ENCODE measurements around the gene LRP10.
"Not testable (repeated sequence)": the region's sequence is repeated elsewhere in the genome, so short reads cannot be mapped to it uniquely, and the experiment has no call there.

LRP10 gene

DNA sequence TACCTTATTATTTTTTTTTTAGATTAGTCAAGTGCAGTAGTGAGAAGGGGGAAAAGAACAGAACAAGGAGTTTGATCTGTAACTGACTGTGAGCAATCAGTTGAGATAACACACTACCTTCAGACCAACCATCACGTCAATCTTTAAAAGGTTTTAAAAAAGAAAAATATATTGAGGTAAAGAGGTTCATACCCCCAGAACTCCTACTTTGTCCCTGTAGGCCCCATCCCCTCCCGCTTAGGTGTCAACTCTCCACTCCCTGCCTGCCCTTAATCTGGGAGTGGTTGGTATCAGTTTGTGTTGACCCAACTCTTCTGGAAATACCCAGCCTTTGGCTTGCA is 19.0 kb upstream of the LRP10 start:
- TF ChIP-seq, protein P1, sequence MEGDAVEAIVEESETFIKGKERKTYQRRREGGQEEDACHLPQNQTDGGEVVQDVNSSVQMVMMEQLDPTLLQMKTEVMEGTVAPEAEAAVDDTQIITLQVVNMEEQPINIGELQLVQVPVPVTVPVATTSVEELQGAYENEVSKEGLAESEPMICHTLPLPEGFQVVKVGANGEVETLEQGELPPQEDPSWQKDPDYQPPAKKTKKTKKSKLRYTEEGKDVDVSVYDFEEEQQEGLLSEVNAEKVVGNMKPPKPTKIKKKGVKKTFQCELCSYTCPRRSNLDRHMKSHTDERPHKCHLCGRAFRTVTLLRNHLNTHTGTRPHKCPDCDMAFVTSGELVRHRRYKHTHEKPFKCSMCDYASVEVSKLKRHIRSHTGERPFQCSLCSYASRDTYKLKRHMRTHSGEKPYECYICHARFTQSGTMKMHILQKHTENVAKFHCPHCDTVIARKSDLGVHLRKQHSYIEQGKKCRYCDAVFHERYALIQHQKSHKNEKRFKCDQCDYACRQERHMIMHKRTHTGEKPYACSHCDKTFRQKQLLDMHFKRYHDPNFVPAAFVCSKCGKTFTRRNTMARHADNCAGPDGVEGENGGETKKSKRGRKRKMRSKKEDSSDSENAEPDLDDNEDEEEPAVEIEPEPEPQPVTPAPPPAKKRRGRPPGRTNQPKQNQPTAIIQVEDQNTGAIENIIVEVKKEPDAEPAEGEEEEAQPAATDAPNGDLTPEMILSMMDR (IDR thresholded peaks at IDR 0.05; ENCODE audit: insufficient read depth, low read length, poor library complexity, severe bottlenecking) = no peak
- H3K27me3 ChIP-seq (replicated peaks; ENCODE audit: control insufficient read depth, insufficient read depth, low read length) = no peaks in the 10 kb centered on the region
- DNase-seq (ENCODE audit: extremely low read depth, insufficient read length) = no peak
- no peak overlapping the region for H3K4me3 ChIP-seq (replicated peaks; ENCODE audit: low read depth, low read length)
- H3K36me3 ChIP-seq (ENCODE audit: control insufficient read depth, insufficient read depth, low read length) = no peaks in the 10 kb centered on the region

- TF ChIP-seq, protein P1 (IDR thresholded peaks at IDR 0.05; ENCODE audit: insufficient read depth, low read length, poor library complexity, severe bottlenecking) = peak; percentile 89
- Histone ChIP-seq H3K4me3 (replicated peaks; ENCODE audit: low read depth, low read length) (peak overlapping the region; percentile 57), H3K27me3 (replicated peaks; ENCODE audit: control insufficient read depth, insufficient read depth, low read length) (no peaks in the 10 kb centered on the region), H3K36me3 (ENCODE audit: control insufficient read depth, insufficient read depth, low read length) (no peaks in the 10 kb centered on the region)
- DNase-seq (ENCODE audit: extremely low read depth, insufficient read length) = peak; percentile 80
Observed at GRCh38 chr14:22852940-22853767, 18.4 kb upstream of the LRP10 start.

DNA sequence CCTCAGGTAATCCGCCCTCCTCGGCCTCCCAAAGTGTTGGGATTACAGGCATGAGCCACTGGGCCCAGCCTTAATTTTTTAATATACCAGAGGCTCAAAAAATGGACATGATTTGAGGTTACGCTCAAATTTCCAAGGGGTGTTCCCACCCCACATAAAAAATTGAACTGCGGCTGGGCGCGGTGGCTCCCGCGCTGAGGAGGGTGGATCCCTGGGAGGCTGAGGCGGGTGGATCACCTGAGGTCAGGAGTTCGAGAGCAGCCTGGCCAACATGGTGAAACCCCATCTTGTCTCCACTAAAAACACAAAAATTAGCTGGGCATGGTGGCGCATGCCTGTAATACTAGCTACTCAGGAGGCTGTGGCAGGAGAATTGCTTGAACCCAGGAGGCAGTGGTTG is 17.2 kb upstream of the LRP10 start:
- H3K36me3 ChIP-seq (ENCODE audit: control insufficient read depth, insufficient read depth, low read length); DNase-seq (ENCODE audit: extremely low read depth, insufficient read length); H3K27me3 ChIP-seq (replicated peaks; ENCODE audit: control insufficient read depth, insufficient read depth, low read length); H3K4me3 ChIP-seq (replicated peaks; ENCODE audit: low read depth, low read length): not testable (repeated sequence)

DNA sequence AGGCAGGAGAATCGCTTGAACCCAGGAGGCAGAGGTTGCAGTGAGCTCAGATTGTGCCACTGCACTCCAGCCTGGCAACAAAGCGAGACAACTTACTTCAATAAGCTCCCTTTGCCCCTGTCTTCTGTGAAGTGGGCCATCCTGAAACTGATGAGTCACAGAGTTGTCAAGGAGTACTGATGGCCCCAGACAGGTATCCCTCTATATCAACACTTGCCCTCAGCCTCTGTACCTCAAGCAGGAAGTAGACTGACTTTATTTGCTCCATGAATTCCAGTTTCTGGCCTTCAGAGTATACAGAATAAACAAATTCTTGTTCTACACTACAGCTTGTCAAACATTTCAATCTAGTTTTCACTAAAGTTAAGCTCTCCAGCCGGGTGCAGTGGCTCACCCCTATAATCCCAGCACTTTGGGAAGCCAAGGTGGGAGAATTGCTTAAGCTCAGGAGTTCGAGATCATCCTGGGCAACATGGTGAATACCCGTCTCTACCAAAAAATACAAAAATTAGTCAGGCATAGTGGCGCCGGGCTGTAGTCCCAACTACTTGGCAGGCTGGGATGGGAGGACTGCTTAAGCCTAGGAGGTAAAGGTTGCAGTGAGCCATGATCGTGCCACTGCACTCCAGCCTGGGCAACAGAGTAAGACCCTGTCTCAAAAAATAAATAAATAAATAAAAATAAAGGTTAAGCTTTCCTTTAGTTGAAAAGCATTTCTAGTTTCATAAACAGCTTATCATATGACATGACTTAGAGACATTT is 16.4 kb upstream of the LRP10 start:
- TF ChIP-seq, protein P1 (IDR thresholded peaks at IDR 0.05; ENCODE audit: insufficient read depth, low read length, poor library complexity, severe bottlenecking) = no peak
- no peak for DNase-seq (ENCODE audit: extremely low read depth, insufficient read length)
- Histone ChIP-seq H3K4me3 (replicated peaks; ENCODE audit: low read depth, low read length) (no peak overlapping the region), H3K36me3 (ENCODE audit: control insufficient read depth, insufficient read depth, low read length) (no peaks in the 10 kb centered on the region), H3K27me3 (replicated peaks; ENCODE audit: control insufficient read depth, insufficient read depth, low read length) (no peaks in the 10 kb centered on the region)

DNA sequence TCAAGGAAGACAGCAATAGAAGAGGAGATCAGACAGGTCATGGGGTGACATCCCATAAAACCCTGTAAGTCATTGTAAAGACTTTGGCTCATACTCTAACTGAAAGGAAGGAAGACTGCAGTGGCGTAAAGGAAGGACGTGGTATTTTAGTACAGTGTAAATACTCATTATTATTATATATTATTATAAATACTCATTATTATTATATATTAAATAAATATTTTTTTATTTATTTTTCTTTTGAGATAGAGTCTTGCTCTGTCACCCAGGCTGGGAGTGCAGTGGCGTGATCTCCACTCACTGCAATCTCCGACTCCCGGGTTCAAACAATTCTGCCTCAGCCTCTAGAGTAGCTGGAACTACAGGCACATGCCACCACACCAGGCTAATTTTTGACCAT is 15.1 kb upstream of the LRP10 start:
- TF ChIP-seq, protein P1 (IDR thresholded peaks at IDR 0.05; ENCODE audit: insufficient read depth, low read length, poor library complexity, severe bottlenecking) = no peak
- no peak for DNase-seq (ENCODE audit: extremely low read depth, insufficient read length)
- H3K27me3 ChIP-seq (replicated peaks; ENCODE audit: control insufficient read depth, insufficient read depth, low read length) = no peaks in the 10 kb centered on the region
- H3K36me3 ChIP-seq (ENCODE audit: control insufficient read depth, insufficient read depth, low read length) = no peaks in the 10 kb centered on the region
- no peak overlapping the region for H3K4me3 ChIP-seq (replicated peaks; ENCODE audit: low read depth, low read length)

DNA sequence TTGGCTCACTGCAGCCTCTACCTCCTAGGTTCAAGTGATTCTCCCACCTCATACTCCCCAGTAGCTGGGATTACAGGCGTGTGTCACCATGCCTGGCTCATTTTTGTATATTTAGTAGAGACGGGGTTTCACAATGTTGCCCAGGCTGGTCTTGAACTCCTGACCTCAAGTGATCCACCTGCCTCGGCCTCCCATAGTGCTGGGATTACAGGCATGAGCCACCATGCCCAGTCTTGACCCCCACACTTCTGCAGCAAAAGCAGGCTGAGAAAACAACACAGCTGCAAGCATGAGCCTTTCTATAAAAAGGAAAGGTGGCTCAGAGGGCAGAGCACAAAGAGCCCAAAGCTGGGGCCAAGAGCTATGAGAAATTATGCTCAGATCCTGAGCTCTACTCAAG is 11.2 kb upstream of the LRP10 start:
- DNase-seq (ENCODE audit: extremely low read depth, insufficient read length); H3K36me3 ChIP-seq (ENCODE audit: control insufficient read depth, insufficient read depth, low read length); H3K27me3 ChIP-seq (replicated peaks; ENCODE audit: control insufficient read depth, insufficient read depth, low read length); H3K4me3 ChIP-seq (replicated peaks; ENCODE audit: low read depth, low read length): not testable (repeated sequence)
